NCI-H748 (cell line): Measurements from ENCODE around the gene KCNK5.

Source experiments
- DNase-seq: peaks from one replicate; lab custom pipeline; 2025; ENCODE audit not compliant: unreplicated experiment; lab: John Stamatoyannopoulos, UW

KCNK5 gene

DNA sequence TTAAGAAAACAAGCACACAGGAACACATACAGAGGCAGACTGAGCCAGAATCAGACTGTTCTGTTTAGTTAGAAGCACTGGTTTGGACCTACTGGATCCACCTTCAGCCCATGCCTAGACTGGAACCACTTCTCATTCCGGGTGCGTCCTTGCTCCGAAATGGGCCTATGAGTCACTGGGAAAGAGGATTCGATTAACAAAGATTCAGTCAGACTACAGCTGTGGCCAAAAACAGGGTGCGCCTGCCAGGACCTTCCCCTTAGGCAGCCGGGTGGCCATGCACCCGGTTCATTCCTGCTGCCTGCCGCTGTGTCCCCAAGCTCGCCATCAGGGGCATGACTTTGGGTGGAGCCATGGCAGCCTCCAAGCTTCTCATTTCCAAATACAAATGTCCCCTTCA lies 14.5 kb upstream of the KCNK5 start:
- DNase-seq, result no peak

DNA sequence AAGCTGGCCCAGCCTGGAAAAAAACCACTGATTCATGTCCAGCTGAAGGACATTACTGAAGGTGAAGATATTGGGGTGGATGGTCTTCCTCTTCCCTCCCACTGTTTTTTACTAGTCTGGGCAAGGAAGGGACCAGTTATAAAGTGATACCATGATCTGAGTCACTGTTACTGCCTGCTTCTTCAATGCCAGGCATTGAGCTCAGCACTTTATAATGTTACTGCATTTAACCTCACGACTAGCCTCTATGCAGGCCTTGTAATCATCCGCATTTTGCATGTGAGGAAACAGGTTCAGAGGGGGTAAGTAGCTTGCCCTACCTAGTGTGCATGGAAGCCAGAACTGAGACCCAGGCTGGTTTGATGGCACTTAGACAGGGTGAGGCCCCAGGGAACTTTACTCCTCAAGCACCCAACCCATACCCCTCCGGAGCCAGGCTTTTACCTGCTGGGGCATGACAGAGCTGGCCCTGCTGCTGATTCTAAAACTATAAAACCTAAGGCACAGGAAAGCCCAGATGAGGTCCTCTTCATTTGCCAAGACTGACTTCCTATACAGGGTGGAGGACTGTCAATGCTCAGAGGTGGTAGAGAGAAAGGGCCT lies 11.0 kb upstream of the KCNK5 start:
- no peak for DNase-seq

DNA sequence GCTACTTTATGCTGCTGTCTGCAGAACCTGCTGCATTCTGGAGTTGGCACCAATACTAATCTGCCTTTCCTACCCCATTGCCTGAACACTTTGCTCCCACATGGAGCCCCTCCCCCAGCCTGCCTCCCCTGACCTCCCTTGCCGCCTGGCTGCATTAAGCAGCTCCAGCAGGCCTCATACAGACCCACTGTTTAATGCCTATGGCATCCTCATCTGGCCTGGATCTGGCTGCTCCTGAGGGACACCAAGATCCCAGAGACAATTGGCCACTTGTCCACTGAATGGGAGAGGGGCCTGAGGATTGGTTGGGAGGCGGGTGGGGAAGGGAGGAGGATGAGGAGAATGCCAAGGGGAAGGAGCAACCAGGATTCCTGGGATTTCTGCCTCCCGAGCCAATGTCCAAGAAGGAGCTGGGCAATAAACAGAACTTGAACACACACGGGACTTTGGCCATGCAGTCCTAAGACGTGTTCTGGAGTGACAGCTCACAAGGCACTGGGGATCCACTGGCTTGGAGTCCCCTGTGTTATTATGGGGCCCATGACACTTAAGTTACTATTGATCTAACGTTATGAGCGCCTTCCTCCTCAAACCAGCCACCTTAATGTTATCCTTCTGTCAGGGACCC lies 10.4 kb upstream of the KCNK5 start:
- no peak for DNase-seq

DNA sequence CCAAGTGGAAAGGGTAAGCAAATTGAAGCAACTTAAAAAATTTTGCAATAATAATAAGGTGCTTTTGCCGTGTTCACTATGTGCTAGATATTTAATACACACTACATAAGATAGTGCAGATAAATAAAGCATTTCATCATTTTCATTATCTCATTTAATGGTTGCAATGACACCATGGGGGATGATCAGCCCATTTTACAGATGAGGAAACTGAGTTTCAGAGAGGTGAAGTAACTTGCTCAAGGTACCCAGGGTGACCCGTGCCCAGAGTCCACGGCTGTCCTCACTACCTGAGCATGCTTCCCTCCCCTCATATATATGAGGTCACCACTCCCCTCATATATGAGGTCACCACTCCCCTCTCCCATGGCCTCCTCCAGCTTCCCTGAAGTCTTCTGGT lies 7.5 kb upstream of the KCNK5 start:
- DNase-seq, result no peak

DNA sequence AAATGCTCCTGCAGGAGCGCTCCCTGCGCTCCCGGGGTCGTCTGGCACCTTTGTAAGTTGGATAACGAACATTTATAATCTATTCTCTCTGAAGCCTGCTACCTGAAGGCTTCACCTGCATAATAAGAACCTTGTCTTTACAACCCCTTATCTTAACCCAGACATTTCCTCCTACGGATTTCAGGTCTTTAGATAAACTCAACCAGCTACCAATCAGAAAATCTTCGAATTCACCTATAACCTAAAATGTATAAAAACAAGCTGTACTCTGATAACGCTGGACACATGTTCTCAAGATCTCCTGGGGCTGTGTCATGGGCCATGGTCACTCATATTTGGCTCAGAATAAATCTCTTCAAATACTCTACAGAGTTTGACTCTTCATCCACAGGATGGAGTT lies 4.1 kb upstream of the KCNK5 start:
- DNase-seq, result no peak

DNA sequence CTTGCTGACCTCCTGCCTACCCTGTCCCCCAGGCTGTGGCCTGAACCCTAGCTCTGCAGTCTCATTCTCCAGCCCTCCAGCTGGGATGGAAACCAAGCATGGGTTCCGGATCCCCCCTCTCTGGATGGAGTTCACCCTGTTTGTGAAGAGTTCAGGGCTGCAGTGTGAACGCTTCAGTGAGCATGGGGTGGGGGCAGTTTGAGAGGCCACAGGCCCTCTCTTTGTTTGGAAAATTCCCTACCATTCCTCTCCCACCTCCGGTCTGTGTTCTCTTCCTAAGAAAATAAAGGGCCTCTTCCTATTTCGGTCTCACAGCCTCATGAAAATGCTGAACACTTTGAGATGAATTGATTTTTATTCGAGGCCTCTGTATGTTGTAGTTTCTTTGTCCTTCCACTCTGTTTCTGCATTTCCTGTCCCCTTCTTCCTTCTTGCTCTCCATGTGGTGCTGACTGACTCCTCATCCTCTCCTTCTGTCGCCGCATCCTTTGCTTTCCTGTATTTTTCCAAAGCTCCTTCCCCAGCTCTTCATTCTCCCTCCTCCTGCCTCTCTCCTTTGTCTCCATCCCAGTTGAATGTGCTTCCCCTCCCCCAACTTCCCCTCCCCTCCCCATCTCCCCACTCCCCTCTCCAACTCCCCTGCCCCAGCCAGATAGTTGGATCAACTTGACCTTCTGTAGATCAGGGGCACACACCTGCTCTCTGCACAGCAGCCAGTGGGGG lies 2.4 kb upstream of the KCNK5 start:
- DNase-seq, result no peak

GRCh38 chr6:39230654-39231035 lies 1.4 kb upstream of the KCNK5 start:
- DNase-seq, result no peak

- DNase-seq, result no peak
Measured at GRCh38 chr6:39228111-39228971, 934 bp downstream of the KCNK5 start.

- no peak for DNase-seq
Measured at GRCh38 chr6:39227476-39227875, 1.8 kb downstream of the KCNK5 start.

DNA sequence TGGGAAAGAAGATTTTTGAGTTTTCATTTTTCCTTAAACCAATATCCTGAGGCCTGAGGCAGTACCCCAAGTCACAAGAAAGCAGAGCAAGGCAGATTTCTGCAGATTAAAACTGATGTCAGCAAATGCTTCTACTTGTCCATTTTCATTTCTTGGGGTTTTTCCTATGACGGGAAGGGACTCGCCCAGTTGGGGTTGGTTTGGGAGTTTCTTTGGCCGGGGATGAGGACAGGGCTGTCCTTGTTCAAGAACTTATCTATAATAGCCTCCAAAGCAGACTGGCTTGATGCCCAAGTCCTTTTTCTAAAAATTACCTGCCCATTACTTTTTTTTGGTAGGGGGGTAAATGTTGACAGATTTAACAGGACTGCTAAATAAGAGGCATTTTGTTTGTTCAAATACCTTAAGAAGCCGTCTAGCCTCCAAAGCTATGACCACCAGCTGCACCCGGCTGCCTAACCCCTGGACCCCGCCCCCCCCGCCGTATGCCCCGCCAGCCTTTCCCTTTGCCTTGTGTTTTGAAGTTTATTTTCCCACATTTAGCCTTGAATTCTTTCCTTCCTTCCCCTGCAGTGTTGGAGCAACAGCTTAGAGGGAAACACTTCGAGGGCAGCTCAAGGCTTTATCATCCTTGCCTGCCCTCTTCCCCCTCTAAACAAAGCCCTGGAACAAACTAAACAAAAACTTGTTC lies 2.5 kb downstream of the KCNK5 start:
- DNase-seq, result no peak

- DNase-seq, result no peak
Measured at GRCh38 chr6:39225946-39226437, 3.3 kb downstream of the KCNK5 start.

DNA sequence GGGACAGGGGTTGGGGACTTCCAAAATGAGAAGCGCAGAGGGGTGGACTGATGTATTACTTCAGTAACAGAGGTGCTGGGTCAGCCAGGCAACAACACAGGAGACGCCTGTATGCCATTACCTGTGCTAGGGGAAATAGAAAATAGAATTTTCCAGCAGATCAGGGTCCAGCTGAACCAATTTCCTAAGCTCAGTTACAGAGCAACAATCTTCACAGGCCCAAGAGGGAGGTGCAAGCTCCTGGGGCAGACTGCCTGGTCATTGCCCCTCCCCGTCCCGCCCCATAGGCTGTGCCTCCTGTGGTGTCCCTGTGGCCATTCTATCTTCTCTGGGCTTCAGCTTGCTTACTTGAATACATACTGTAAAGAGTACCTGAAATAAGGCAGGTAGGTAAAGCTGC lies 3.7 kb downstream of the KCNK5 start:
- no peak for DNase-seq

GRCh38 chr6:39224523-39225182 lies 4.6 kb downstream of the KCNK5 start:
- no peak for DNase-seq

GRCh38 chr6:39224011-39224410 lies 5.3 kb downstream of the KCNK5 start:
- no peak for DNase-seq

DNA sequence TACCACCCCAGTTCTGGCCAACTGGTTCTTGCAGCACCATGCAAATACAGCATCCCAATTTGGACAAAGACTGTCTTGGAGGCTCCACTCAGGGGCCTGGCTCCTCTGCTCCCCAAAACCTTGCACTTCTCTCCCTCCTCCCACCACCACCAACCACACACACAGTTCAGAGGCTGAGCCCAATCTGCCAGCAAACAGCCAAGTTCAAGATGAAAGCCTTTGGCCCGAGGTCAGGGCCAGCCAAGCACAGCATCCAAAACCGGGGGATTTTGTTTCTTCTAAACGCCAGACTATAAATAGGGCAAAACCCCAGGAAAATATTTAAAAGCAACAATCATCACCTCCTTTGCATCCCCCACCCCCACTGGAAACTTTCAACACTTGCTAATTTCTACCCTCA lies 5.7 kb downstream of the KCNK5 start:
- no peak for DNase-seq

- no peak for DNase-seq
Measured at GRCh38 chr6:39223061-39223460, 6.2 kb downstream of the KCNK5 start.

DNA sequence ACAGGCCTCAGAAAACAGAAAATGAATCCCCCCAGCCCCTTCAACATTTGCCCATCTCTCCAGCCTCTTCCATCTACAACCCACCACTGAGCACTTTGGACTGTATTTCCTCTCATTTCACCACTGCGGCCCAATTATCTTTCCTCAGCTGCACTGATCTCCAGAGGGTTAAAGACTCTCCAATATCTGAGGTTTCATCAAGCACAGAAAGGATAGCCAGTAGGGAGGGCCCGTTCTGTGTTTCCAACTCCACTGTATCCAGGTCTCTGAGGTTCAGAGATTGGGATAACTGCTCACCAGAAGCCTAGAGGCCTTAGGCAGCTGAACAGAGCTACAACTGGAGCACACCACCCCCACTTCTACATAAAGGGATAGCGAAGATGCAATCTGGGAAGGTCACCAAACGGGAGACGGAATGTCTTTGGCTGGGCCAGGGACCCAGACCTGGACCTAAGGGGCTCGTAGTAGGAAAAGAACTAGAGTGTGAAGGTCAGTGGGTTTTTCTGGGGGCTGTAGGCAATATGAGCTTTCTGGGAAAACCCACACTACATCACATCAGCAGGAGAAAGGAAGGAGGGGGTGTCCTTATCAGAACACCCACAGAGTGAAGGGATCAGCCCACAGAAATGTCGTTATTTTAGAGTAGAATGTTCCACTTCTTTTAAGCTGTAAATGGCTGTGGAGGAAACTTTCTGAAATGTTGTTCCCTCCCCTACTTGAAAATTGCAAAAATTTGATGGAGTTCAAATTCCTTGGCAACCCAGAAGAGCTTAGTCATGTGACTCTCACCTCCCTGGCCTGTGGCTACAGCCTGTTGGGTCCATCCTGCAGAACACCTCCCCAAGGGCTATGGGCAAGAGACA lies 7.3 kb downstream of the KCNK5 start:
- no peak for DNase-seq

DNA sequence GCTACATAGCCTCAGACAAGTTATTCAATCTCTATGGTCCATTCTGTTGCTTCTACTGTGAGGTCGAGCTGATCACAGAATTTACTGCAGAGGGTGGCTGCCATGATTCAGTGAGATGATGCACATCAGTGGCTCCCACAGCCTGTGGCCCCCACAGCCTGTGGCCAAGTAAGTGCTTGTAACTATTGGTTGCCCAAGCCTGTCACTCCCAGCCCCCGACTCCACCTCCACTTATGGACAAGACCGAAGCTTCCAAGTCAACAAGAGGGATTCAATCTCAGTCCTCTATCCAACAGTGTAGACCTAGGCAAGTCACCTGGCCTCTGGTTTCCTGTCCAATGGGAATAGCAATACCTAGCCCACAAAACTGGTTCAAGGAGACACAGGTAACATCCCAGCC lies 8.2 kb downstream of the KCNK5 start:
- no peak for DNase-seq

DNA sequence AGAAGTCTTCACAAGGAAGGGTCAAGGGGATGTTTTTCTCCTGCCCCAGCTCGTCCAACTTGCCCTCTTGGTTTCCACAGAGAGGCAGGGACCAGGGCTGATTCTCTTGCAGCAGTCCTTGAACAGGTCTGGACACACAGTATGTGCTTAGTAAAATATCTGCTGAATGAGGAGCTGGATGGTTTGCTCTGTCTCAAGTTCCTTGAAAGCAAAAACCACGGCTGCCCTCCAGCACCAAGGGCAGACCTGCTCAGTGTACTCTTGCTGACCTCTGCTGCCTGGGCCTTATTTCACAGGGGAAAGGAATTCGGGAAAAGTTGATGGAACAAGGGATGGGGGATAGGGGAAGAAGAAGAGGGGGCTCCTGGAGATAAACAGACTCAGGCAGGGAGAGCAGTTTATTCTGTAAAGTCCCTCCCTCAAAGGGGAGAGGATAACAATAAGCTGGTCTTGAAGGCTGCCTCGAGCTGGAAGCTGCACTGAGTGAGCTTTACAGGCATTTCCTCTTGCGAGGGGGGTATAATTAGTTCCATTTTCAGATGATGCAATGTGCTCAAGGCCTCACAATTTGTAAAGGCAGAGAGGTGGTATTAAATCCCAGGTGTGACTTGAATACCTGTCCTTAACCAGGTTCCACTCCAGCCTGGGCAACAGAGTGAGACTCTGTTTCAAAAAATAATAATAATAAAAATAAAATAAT lies 10.3 kb downstream of the KCNK5 start:
- DNase-seq, result no peak
